ENCODE data around the gene SHOX.
"Not testable (repeated sequence)": the region's sequence is repeated elsewhere in the genome, so short reads cannot be mapped to it uniquely, and the experiment has no call there.

The SHOX gene

DNA sequence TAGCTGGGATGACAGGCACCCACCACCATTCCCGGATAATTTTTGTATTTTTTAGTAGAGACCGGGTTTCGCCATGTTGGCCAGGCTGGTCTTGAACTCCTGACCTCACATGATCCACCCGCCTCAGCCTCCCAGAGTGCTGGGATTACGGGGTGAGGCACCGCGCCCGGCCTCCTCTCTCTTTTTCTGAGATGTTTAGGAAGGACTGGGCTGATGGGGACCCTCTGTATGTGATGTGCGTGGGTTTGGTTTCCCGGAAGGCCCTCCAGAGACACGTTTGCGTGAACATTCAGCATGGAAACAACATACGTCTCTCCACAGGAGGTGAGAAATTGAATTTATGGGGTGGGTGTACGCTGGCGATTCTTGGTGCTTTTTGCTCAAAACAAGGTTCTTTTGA is 18.6 kb downstream of the SHOX start:
- Histone ChIP-seq H3K36me3 (replicated peaks; ENCODE audit: insufficient read depth, low read length) (no peaks in the 10 kb centered on the region), H3K9me3 (replicated peaks; ENCODE audit: insufficient read depth, low read length) (no peaks in the 10 kb centered on the region), H3K9me2 (replicated peaks; ENCODE audit: insufficient read depth, low read length) (no peaks in the 10 kb centered on the region), H3K27ac (ENCODE audit: low read length) (no peak overlapping the region), H3K9ac (ENCODE audit: low read length) (no peak overlapping the region), H3K4me1 (ENCODE audit: low read length) (no peaks in the 10 kb centered on the region), H3K4me3 (ENCODE audit: low read length) (no peak overlapping the region), H4K20me1 (ENCODE audit: insufficient read depth, low read length) (no peaks in the 10 kb centered on the region), H3K27me3 (replicated peaks; ENCODE audit: insufficient read depth, low read length) (no peaks in the 10 kb centered on the region), H3K79me2 (ENCODE audit: low read length) (no peaks in the 10 kb centered on the region), H3K4me2 (ENCODE audit: low read depth, low read length) (no peak overlapping the region), H3F3A (ENCODE audit: insufficient read depth, low read length) (no peaks in the 10 kb centered on the region; the same call in 1 of the 2 replicates), H2AFZ (ENCODE audit: low read length) (no peak overlapping the region)
- no peak for TF ChIP-seq EZH2 (optimal IDR thresholded peaks at IDR 0.05; ENCODE audit: low read depth, low read length)
- TF ChIP-seq, protein P1, sequence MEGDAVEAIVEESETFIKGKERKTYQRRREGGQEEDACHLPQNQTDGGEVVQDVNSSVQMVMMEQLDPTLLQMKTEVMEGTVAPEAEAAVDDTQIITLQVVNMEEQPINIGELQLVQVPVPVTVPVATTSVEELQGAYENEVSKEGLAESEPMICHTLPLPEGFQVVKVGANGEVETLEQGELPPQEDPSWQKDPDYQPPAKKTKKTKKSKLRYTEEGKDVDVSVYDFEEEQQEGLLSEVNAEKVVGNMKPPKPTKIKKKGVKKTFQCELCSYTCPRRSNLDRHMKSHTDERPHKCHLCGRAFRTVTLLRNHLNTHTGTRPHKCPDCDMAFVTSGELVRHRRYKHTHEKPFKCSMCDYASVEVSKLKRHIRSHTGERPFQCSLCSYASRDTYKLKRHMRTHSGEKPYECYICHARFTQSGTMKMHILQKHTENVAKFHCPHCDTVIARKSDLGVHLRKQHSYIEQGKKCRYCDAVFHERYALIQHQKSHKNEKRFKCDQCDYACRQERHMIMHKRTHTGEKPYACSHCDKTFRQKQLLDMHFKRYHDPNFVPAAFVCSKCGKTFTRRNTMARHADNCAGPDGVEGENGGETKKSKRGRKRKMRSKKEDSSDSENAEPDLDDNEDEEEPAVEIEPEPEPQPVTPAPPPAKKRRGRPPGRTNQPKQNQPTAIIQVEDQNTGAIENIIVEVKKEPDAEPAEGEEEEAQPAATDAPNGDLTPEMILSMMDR (IDR thresholded peaks at IDR 0.05; ENCODE audit: low read length) = no peak
- TF ChIP-seq EZH2phosphoT487 (IDR thresholded peaks at IDR 0.05; ENCODE audit: low read length) = no peak
- DNase-seq = no peak

DNA sequence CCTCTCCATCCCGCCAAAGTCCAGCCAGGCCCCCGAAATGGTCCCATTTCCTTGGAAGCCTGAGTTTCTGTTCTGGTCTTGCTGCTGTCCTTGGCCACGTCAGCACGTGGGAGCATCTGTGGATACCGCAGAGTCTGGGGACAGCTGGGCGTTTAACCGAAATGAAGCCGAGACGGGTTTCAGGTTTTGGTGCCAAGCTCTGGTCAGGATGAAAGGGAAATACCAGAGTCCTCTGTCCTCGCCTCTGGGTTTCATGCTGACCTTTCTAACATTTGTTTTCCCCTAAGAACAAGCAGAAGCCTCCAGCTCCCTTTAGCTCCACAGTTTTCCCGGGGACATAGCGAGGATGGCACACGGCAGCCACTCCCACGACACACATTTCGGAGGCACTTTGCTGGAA is 19.7 kb downstream of the SHOX start:
- H2AFZ ChIP-seq (ENCODE audit: low read length) = no peak overlapping the region
- no peaks in the 10 kb centered on the region for H4K20me1 ChIP-seq (ENCODE audit: insufficient read depth, low read length)
- H3K9ac ChIP-seq (ENCODE audit: low read length) = no peak overlapping the region
- H3K4me3 ChIP-seq (ENCODE audit: low read length) = no peak overlapping the region
- no peaks in the 10 kb centered on the region for H3K4me1 ChIP-seq (ENCODE audit: low read length)
- H3K36me3 ChIP-seq (replicated peaks; ENCODE audit: insufficient read depth, low read length) = no peaks in the 10 kb centered on the region
- H3K27ac ChIP-seq (ENCODE audit: low read length) = no peak overlapping the region
- no peaks in the 10 kb centered on the region for H3K9me2 ChIP-seq (replicated peaks; ENCODE audit: insufficient read depth, low read length)
- TF ChIP-seq EZH2 (optimal IDR thresholded peaks at IDR 0.05; ENCODE audit: low read depth, low read length) = no peak
- TF ChIP-seq EZH2phosphoT487 (IDR thresholded peaks at IDR 0.05; ENCODE audit: low read length) = no peak
- TF ChIP-seq, protein P1 (IDR thresholded peaks at IDR 0.05; ENCODE audit: low read length) = no peak
- H3K4me2 ChIP-seq (ENCODE audit: low read depth, low read length) = no peak overlapping the region
- DNase-seq = peak; percentile 10
- H3F3A ChIP-seq (ENCODE audit: insufficient read depth, low read length) = no peaks in the 10 kb centered on the region; the same call in 1 of the 2 replicates
- H3K27me3 ChIP-seq (replicated peaks; ENCODE audit: insufficient read depth, low read length) = no peaks in the 10 kb centered on the region
- H3K79me2 ChIP-seq (ENCODE audit: low read length) = no peaks in the 10 kb centered on the region
- no peaks in the 10 kb centered on the region for H3K9me3 ChIP-seq (replicated peaks; ENCODE audit: insufficient read depth, low read length)

DNA sequence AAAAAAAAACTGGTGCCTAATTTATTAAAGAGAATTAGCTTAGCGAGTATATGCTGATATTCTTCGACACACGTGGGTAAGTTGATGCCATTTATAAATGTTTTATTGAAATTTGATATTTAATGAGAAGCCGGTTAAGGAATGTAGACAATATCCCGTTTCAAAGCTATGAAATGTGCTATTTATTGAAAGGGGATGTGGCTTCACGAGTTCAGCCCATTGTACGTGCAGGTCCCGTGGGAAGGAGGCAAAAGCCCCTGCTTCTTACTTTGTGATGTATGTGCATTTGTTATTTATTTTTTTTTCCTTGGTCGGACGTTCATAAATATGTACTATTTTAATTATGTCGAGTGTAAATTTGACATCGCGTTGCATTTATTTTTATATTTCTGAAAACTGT is 20.2 kb downstream of the SHOX start:
- Histone ChIP-seq H3K9me2 (replicated peaks; ENCODE audit: insufficient read depth, low read length) (no peaks in the 10 kb centered on the region), H2AFZ (ENCODE audit: low read length) (no peak overlapping the region), H3K27me3 (replicated peaks; ENCODE audit: insufficient read depth, low read length) (no peaks in the 10 kb centered on the region), H3F3A (ENCODE audit: insufficient read depth, low read length) (no peaks in the 10 kb centered on the region; the same call in 1 of the 2 replicates), H3K27ac (ENCODE audit: low read length) (no peak overlapping the region), H3K79me2 (ENCODE audit: low read length) (no peaks in the 10 kb centered on the region), H3K4me3 (ENCODE audit: low read length) (no peak overlapping the region), H3K4me2 (ENCODE audit: low read depth, low read length) (no peak overlapping the region), H4K20me1 (ENCODE audit: insufficient read depth, low read length) (no peaks in the 10 kb centered on the region), H3K36me3 (replicated peaks; ENCODE audit: insufficient read depth, low read length) (no peaks in the 10 kb centered on the region), H3K9me3 (replicated peaks; ENCODE audit: insufficient read depth, low read length) (no peaks in the 10 kb centered on the region), H3K9ac (ENCODE audit: low read length) (no peak overlapping the region), H3K4me1 (ENCODE audit: low read length) (no peaks in the 10 kb centered on the region)
- no peak for DNase-seq
- TF ChIP-seq EZH2phosphoT487 (IDR thresholded peaks at IDR 0.05; ENCODE audit: low read length) (no peak), EZH2 (optimal IDR thresholded peaks at IDR 0.05; ENCODE audit: low read depth, low read length) (no peak)
- TF ChIP-seq, protein P1 (IDR thresholded peaks at IDR 0.05; ENCODE audit: low read length) = no peak

DNA sequence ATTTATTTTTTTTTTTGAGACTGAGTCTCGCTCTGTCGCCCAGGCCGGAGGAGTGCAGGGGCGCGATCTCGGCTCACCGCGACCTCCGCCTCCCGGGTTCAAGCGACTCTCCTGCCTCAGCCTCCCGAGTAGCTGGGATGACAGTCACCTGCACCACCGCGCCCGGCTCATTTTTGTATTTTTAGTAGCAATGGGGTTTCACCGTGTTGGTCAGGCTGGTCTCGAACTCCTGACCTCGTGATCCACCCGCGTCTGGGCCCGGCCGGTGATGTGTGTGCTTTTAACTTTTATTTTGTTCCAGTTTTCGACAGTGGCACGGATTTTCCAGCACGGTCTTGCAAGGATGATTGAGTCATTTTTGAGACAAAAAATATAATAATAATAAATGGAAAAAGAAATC is 21.3 kb downstream of the SHOX start:
- not testable (repeated sequence) for H4K20me1 ChIP-seq (ENCODE audit: insufficient read depth, low read length); H3K79me2 ChIP-seq (ENCODE audit: low read length); H3K27me3 ChIP-seq (replicated peaks; ENCODE audit: insufficient read depth, low read length); H3K27ac ChIP-seq (ENCODE audit: low read length); H3K4me1 ChIP-seq (ENCODE audit: low read length); H3K9ac ChIP-seq (ENCODE audit: low read length); H2AFZ ChIP-seq (ENCODE audit: low read length); H3K9me2 ChIP-seq (replicated peaks; ENCODE audit: insufficient read depth, low read length); H3K36me3 ChIP-seq (replicated peaks; ENCODE audit: insufficient read depth, low read length); H3K4me3 ChIP-seq (ENCODE audit: low read length); DNase-seq; H3K4me2 ChIP-seq (ENCODE audit: low read depth, low read length); H3K9me3 ChIP-seq (replicated peaks; ENCODE audit: insufficient read depth, low read length); H3F3A ChIP-seq (ENCODE audit: insufficient read depth, low read length)

All from MM.1S (cell line).